GM19023 (cell line): ENCODE results near the gene HES1.
"Not testable (repeated sequence)": the region's sequence is repeated elsewhere in the genome, so short reads cannot be mapped to it uniquely, and the experiment has no call there.

Source experiments
- ATAC-seq: cut with Tn5 transposase; IDR thresholded peaks from one replicate; pipeline ENCODE4 v1.9.1; 2021; ENCODE audit warnings: mild to moderate bottlenecking, moderate library complexity; ENCODE audit not compliant: unreplicated experiment

Gene HES1

GRCh38 chr3:194139814-194140391 lies 4.0 kb downstream of the HES1 start:
- ATAC-seq = no peak

GRCh38 chr3:194140520-194141414 lies 4.8 kb downstream of the HES1 start:
- ATAC-seq = no peak

GRCh38 chr3:194141415-194142155 lies 5.6 kb downstream of the HES1 start:
- ATAC-seq = peak; percentile 40

DNA sequence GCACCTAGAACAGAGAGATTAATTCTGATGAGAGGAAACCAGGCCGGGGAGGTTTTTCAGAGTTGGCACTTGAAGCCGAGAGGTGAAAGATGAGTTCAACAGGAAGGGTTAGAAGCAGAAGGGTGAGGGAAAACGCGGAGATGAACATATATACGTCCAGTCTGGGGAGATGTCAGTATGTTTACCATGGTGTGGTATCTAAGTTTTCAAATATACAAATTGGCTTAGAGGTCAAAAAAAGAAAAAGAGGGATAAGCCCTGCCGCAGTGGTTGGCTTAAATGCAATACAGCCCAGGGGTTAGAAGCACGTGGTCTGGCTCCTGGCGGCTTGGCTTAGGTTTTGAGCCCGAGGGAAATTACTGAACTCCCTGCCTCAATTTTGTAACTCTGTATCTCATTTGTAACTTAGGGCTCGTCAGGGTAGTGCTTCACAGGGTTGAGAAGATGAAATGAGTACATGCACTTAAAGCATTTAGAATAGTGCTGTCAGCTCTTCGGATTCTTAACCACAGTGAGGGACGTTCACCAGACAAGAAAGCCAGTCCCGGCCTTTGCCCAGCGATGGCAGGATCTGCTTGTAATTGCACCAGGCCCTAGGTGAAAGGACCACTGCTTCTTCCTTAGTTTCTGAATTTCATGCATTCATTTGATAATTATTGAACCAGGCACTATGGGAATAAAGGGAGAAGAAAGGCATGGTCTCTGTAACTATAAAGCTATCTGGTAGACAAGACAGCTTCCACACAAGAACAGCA lies 6.4 kb downstream of the HES1 start:
- no peak for ATAC-seq

DNA sequence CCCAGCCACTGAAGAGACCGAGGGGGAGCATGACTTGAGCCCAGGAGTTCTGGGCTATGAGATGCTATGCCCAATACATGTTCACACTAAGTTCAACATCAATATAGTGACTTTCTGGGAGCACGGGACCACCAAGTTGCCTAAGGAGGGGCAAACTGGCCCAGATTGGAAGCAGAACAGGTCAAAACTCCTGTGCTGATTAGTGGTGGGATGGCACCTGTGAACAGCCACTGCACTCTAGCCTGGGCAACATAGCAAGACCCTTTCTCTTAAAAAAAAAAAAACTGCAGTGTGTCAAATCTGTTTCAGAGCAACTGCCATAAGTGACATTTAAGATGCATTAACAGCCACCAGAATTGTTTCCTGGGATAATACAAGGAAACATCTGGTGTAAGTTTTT lies 9.8 kb downstream of the HES1 start:
- no peak for ATAC-seq

GRCh38 chr3:194147679-194148078 lies 11.7 kb downstream of the HES1 start:
- no peak for ATAC-seq

DNA sequence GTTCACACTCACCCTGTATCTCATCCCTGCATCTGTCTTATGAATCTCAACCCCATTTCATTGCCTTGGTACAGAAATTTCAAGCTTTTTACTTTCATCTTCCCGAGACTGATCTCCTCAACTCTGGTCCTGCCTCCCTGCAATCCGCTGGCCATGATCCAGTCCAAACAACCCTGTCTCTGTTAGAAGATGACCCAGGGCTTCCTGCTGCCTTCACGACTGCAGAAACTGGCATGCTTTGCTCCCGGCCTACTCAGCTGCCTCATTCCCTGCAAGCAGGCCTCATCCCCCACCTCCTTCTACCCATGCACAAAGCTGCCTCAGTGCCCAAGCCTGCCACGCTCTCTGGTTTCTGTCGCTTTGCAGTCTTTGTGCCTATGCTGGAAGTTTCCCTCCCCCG lies 12.4 kb downstream of the HES1 start:
- no peak for ATAC-seq

- no peak for ATAC-seq
These were observed 14.4 kb downstream of the HES1 start for GRCh38 chr3:194150252-194150934.

DNA sequence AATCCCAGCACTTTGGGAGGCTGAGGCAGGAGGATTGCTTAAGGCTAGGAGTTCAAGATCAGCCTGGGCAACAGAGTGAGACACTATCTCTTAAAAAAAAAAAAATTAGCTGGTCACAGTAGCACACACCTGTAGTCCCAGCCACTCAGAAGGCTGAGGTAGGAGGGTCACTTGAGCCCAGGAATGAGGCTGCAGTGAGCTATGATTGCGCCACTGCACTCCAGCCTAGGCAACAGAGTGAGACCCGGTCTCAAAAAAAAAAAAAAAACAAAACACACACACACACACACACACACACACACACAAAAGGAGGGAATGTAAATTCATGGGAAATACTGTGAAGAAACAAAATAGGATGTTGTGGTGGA lies 15.0 kb downstream of the HES1 start:
- ATAC-seq = not testable (repeated sequence)

DNA sequence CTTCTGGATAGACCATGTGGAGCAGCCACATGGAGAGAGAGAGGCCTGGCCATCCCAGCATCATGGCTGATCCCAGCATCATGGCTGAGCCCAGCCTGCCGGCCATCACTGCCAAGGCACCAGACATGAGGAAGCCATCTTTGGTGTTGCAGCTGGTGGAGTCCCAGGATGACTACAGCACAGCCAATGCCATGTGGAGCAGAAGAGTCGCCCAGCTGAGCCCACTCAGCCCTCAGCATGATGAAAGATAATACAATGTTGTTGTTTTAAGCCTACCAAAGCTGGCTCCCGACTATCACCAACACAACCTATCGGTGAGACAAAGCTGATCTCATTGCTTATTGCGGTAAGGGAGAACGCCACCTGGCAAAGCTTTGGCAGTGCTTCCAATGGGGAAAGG lies 18.4 kb downstream of the HES1 start:
- ATAC-seq = no peak

- no peak for ATAC-seq
These were observed 20.1 kb downstream of the HES1 start for GRCh38 chr3:194156095-194156494.

GRCh38 chr3:194158942-194159439 lies 23.0 kb downstream of the HES1 start:
- ATAC-seq = no peak

- ATAC-seq = no peak
These were observed 24.2 kb downstream of the HES1 start for GRCh38 chr3:194160158-194160557.

- no peak for ATAC-seq
These were observed 25.4 kb downstream of the HES1 start for GRCh38 chr3:194161131-194162045.

DNA sequence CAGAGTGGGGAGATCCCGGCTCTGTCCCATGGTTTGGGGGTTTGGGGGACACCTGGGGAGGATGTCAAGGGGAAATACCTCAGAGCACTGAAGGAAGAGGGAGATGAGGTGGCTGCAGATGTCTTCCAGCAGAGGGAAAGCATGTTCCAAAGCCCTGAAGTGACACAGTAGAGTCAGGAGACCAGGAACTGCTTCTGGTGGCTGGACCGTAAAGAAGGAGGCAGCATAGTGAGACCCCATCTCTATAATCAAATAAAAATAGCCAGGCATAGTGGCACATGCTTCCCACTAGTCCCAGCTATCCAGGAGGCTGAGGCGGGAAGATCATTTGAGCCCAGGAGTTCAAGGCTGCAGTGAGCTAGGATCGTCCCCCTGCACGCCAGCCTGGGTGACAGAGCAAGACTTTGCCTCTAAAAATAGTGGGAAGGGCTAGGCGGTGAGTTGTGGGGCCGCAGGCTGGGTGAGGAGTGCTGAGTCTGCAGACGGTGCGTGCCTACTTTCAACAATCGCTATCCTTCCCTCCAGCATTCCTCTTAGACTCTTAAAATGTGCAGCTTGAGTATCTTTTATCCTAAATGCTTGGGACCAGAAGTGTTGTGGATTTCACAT lies 26.2 kb downstream of the HES1 start:
- no peak for ATAC-seq

GRCh38 chr3:194162817-194163584 lies 27.1 kb downstream of the HES1 start:
- ATAC-seq = no peak

GRCh38 chr3:194163697-194164096 lies 27.7 kb downstream of the HES1 start:
- ATAC-seq = no peak

GRCh38 chr3:194164861-194165260 lies 28.9 kb downstream of the HES1 start:
- no peak for ATAC-seq
